NCI-H446 (cell line): ENCODE measurements around the gene TLR3.
A peak's percentile ranks its signal among the peaks of the same experiment; 100 is the strongest.

Source experiments
- DNase-seq, 2 experiments: peaks; one replicate each; lab custom pipeline; 2025; lab: John Stamatoyannopoulos, UW

Gene TLR3

GRCh38 chr4:186105647-186106321 is 36.8 kb downstream of the TLR3 start:
- no peak for DNase-seq

GRCh38 chr4:186107947-186108346 is 39.0 kb downstream of the TLR3 start:
- no peak for DNase-seq

DNA sequence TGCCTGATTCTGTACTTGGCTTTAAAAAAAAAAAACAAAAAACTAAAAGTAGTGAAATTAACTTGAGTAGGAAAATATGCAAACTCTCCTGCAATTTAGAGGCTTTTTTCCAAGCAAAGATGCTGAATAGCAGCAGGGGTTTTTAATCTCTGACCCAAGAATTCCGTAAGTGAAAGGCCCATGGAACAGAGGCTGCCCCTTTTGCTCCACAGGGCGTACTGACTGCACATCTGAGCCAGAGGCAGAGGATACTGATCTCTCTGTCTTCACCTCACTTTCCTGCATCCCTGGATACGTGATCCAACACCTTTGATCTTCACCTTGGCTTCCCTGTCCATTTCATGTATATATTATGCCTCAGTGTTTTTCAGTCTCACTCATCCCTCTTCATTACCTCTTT is 39.4 kb downstream of the TLR3 start:
- DNase-seq: no peak

GRCh38 chr4:186109245-186109644 is 40.3 kb downstream of the TLR3 start:
- DNase-seq: no peak

DNA sequence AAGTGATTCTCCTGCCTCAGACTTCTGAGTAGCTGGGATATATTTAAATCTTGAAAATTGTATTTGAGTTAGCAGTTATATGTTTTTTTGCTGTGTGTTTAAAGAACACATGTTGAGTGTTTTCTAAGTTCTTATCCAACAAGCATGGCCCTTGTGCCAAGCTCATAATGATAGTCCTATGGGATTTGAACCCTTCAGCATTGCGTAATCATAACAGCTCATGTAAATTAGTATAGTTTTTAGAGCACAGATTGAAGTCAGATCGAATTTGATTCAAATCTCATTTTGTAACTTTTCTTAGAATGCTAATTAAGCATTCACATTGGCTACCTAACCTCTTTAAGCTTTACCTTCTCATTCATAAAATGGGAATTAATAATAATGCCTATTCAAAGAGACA is 47.7 kb downstream of the TLR3 start:
- DNase-seq: no peak

DNA sequence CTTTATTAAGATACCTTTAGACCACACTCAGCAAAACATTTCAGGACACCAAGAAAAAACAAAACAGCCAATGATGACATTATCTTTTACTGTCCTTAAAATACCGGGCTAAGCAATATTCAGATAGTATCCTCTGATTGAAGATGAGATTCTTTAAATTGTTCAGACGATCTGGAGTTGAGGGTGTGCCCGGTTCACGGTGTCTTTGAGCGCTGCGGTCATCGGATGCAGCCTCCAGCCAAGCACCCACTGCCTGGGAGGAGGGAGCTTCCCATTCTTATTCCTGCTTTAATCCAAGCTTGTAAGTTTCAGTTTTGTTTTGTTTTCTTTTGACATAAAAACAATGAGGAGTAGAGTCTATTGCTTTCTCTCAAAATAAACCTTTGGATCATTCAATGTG is 49.6 kb downstream of the TLR3 start:
- DNase-seq: no peak

DNA sequence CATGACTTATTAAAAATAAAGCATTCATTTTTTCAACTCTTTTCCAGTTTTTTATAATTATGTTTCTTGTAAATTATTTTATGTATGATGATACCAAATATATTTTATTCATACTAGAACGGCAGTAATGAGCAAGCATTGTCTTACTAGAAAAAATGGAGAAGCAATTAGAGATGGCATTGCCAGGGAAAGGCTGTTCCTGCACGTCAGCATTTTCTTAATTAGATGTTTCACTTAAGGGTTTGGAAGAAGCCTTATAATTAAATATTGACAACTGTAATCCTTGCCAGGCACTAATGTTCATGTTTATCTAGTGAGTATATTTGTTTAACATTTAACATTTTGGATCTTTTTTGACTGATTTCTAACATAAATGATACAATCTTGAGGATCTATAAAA is 52.1 kb downstream of the TLR3 start:
- DNase-seq: no peak

GRCh38 chr4:186128842-186129241 is 59.9 kb downstream of the TLR3 start:
- DNase-seq: no peak

- no peak for DNase-seq
Measured at GRCh38 chr4:186131935-186132334, 63.0 kb downstream of the TLR3 start.

DNA sequence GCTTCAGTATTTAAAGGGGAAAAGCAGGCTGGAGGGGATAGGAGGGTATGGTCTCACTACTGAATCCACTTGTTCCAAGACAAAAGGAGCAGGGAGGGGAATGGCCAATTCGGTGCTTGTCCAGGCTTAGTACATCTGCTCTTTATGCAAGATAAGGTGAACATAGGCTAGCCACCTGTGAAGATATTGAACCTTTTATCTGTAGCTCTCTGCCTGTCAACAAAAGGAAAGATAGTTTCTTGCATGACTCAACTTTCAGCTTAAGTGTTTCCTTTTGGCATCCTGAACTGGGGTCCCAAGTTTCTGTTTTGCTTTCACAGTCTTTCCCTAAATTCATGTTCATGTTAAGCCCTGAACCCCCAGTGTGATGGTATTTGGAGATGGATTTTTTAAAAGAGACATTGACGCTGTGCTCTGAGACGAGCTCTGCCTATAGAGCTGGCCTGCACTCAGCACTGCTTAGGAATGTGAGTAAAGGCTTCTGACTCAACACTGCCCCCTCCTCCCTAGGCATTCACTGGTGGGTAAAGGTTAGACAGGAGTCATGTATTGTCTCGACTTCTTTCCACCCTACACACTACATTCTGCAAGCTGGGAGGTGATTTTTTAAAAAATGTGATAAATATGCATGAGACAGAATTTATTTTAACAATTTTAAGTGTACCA is 63.8 kb downstream of the TLR3 start:
- no peak for DNase-seq

GRCh38 chr4:186134257-186134656 is 65.3 kb downstream of the TLR3 start:
- no peak for DNase-seq

GRCh38 chr4:186134861-186135260 is 65.9 kb downstream of the TLR3 start:
- no peak for DNase-seq

GRCh38 chr4:186137196-186137794 is 68.3 kb downstream of the TLR3 start:
- peak in 1 of 2 experiments; percentile 3 for DNase-seq
